Liver (tissue), 9 donors: Measurements from ENCODE around the gene CD200R1L. TPM values are rescaled to one million over a fixed set of nuclear protein-coding genes. Genes with fewer than 3 reads are reported as not detected.

ENCODE experiments used
- DNase-seq: peaks from one replicate; pipeline ENCODE4 v3.0.0-alpha.2; 2017; ENCODE audit warnings: low spot score
- H3K27ac ChIP-seq, 2 donors: one replicate each; pipeline ENCODE4 v1.7.0; 2013; ENCODE audit warnings: inconsistent platforms in 2 of 2, low read length in 2 of 2, control low read depth in 1 of 2, low read depth in 1 of 2, mild to moderate bottlenecking in 1 of 2
- H3K27me3 ChIP-seq, 4 donors: one replicate each; pipeline versions ENCODE4 v1.6.1 to v1.7.0; 2013; ENCODE audit warnings: low read length in 3 of 4, inconsistent platforms in 1 of 4, mild to moderate bottlenecking in 1 of 4, moderate library complexity in 1 of 4; ENCODE audit not compliant: control insufficient read depth in 4 of 4, insufficient read depth in 4 of 4
- H3K36me3 ChIP-seq, 4 donors: one replicate each; pipeline versions ENCODE4 v1.6.1 to v1.7.0; 2013; ENCODE audit warnings: low read length in 3 of 4, mild to moderate bottlenecking in 3 of 4, low read depth in 1 of 4, moderate library complexity in 1 of 4; ENCODE audit not compliant: control insufficient read depth in 4 of 4, insufficient read depth in 3 of 4
- H3K4me1 ChIP-seq, 4 donors: one replicate each; pipeline versions ENCODE4 v1.6.1 to v1.7.0; 2013; ENCODE audit warnings: low read length in 3 of 4, mild to moderate bottlenecking in 3 of 4, moderate library complexity in 1 of 4; ENCODE audit not compliant: control insufficient read depth in 4 of 4, insufficient read depth in 4 of 4
- H3K4me3 ChIP-seq, 3 donors: one replicate each; pipeline versions ENCODE4 v1.6.1 to v1.7.0; 2013; ENCODE audit warnings: low read length in 3 of 3, control low read depth in 1 of 3, low read depth in 1 of 3, mild to moderate bottlenecking in 1 of 3
- H3K9ac ChIP-seq, 2 donors: one replicate each; pipeline ENCODE4 v1.7.0; 2013; ENCODE audit warnings: low read length in 2 of 2, mild to moderate bottlenecking in 2 of 2, moderate library complexity in 2 of 2, control low read depth in 1 of 2, low read depth in 1 of 2
- H3K9me3 ChIP-seq, 4 donors: one replicate each; pipeline versions ENCODE4 v1.6.1 to v1.7.0; 2013; ENCODE audit warnings: low read length in 3 of 4; ENCODE audit not compliant: control insufficient read depth in 4 of 4
- ATF3 ChIP-seq: IDR thresholded peaks from 2 replicates; pipeline ENCODE4 v1.6.1; 2016; ENCODE audit warnings: antibody characterized with exemption
- CTCF ChIP-seq: fragments of 150-350 bp; IDR thresholded peaks from 2 replicates; pipeline ENCODE4 v1.5.1; 2017; ENCODE audit warnings: improper control_type of control experiment, low read depth, low read length; ENCODE audit not compliant: missing input control
- EGR1 ChIP-seq, 2 donors: IDR thresholded peaks; 2 replicates each; pipeline ENCODE4 v1.6.1; 2016 to 2018; ENCODE audit warnings: antibody characterized with exemption in 2 of 2, low read depth in 2 of 2
- FOXA1 ChIP-seq: IDR thresholded peaks from 2 replicates; pipeline ENCODE4 v1.6.1; 2016; ENCODE audit warnings: antibody characterized with exemption
- FOXA2 ChIP-seq: IDR thresholded peaks from 2 replicates; pipeline ENCODE4 v1.6.1; 2016; ENCODE audit warnings: antibody characterized with exemption
- GABPA ChIP-seq, 2 donors: IDR thresholded peaks in 1 of 2; conservative IDR thresholded peaks in 1 of 2; 2 replicates each; pipeline ENCODE4 v1.6.1; 2016; ENCODE audit warnings: antibody characterized with exemption in 2 of 2, mild to moderate bottlenecking in 1 of 2, moderate library complexity in 1 of 2
- HNF4A ChIP-seq, 2 donors: conservative IDR thresholded peaks; 2 replicates each; pipeline ENCODE4 v1.6.1; 2016; ENCODE audit warnings: antibody characterized with exemption in 2 of 2, mild to moderate bottlenecking in 2 of 2
- JUND ChIP-seq, 2 donors: IDR thresholded peaks; 2 replicates each; pipeline ENCODE4 v1.6.1; 2016; ENCODE audit warnings: antibody characterized with exemption in 2 of 2
- MAX ChIP-seq: IDR thresholded peaks from 2 replicates; pipeline ENCODE4 v1.6.1; 2016; ENCODE audit warnings: antibody characterized with exemption
- NR2F2 ChIP-seq: IDR thresholded peaks from 2 replicates; pipeline ENCODE4 v1.6.1; 2016; ENCODE audit warnings: antibody characterized with exemption
- RAD21 ChIP-seq, 2 donors: IDR thresholded peaks; 2 replicates each; pipeline ENCODE4 v1.6.1; 2016; ENCODE audit warnings: antibody characterized with exemption in 2 of 2, mild to moderate bottlenecking in 2 of 2
- REST ChIP-seq: IDR thresholded peaks from 2 replicates; pipeline ENCODE4 v1.6.1; 2016; ENCODE audit warnings: antibody characterized with exemption, mild to moderate bottlenecking
- RXRA ChIP-seq, 2 donors: IDR thresholded peaks; 2 replicates each; pipeline ENCODE4 v1.6.1; 2017 to 2018; ENCODE audit warnings: antibody characterized with exemption in 2 of 2, mild to moderate bottlenecking in 1 of 2
- SP1 ChIP-seq: IDR thresholded peaks from 2 replicates; pipeline ENCODE4 v1.6.1; 2018; ENCODE audit warnings: antibody characterized with exemption, mild to moderate bottlenecking
- TAF1 ChIP-seq: conservative IDR thresholded peaks from 2 replicates; pipeline ENCODE4 v1.6.1; 2016; ENCODE audit warnings: antibody characterized with exemption, mild to moderate bottlenecking
- YY1 ChIP-seq: IDR thresholded peaks from 2 replicates; pipeline ENCODE4 v1.6.1; 2016; ENCODE audit warnings: antibody characterized with exemption, mild to moderate bottlenecking
- ZBTB33 ChIP-seq: IDR thresholded peaks from 2 replicates; pipeline ENCODE4 v1.6.1; 2016; ENCODE audit warnings: antibody characterized with exemption
- WGBS: extraction: QIAGEN DNeasy Blood & Tissue Kit; methylation state at CpG from one replicate; pipeline ENCODE4 v1.1.7; 2013; 5-methylcytosine and 5-hydroxymethylcytosine counted together
- polyA plus RNA-seq, 2 donors: library from polyadenylated mRNA; stranded (reverse) in 1 of 2; unstranded in 1 of 2; fragments of 200-250 nt in 1 of 2; fragments of >200 nt in 1 of 2; fragmentation: Nextera tagmentation in 1 of 2; extraction: Ambion mirVana in 1 of 2; gene quantifications; one replicate each; pipeline versions ENCODE4 v1.2.1 to v1.2.3, GENCODE V29; 2013 to 2015
- total RNA-seq, 2 donors: library from RNA; depleted of rRNA; stranded (reverse); fragments of >200 nt; gene quantifications; one replicate each; pipeline ENCODE4 v1.2.3, GENCODE V29; 2014
- donor health status: healthy.
- donor health status: healthy.
- donor health status: healthy.
- donor health status: healthy.
- donor health status: healthy.

CD200R1L gene
- total and polyA plus RNA-seq, 4 donors: not detected

GRCh38 chr3:112807685-112808084 is 39.0 kb downstream of the CD200R1L start:
- no peaks in the 10 kb centered on the region for H3K36me3 ChIP-seq
- WGBS: 51% methylated on average over 4 of the region's 4 CpGs
- no peak overlapping the region for H3K4me3 ChIP-seq
- no peaks in the 10 kb centered on the region for H3K4me1 ChIP-seq
- no peak for DNase-seq
- no peak overlapping the region for H3K27ac ChIP-seq
- peaks cover 0 to 3% (median 0%) of the 10 kb centered on the region in 4 donors for H3K9me3 ChIP-seq
- no peak for TF ChIP-seq MAX
- TF ChIP-seq GABPA (IDR thresholded peaks at IDR 0.05 in 1 of 2, conservative IDR thresholded peaks at IDR 0.05 in 1 of 2): no peak
- no peak overlapping the region for H3K9ac ChIP-seq
- H3K27me3 ChIP-seq: no peaks in the 10 kb centered on the region

GRCh38 chr3:112806903-112807302 is 39.8 kb downstream of the CD200R1L start:
- Histone ChIP-seq H3K36me3 (no peaks in the 10 kb centered on the region), H3K9ac (no peak overlapping the region), H3K4me1 (no peaks in the 10 kb centered on the region), H3K27ac (no peak overlapping the region), H3K27me3 (no peaks in the 10 kb centered on the region), H3K9me3 (peaks cover 0 to 3% (median 0%) of the 10 kb centered on the region in 4 donors), H3K4me3 (no peak overlapping the region)
- WGBS: 67% methylated on average over 5 of the region's 5 CpGs
- TF ChIP-seq REST: no peak
- TF ChIP-seq NR2F2: no peak
- no peak for TF ChIP-seq FOXA1
- TF ChIP-seq HNF4A (conservative IDR thresholded peaks at IDR 0.05): no peak
- TF ChIP-seq SP1: no peak
- no peak for DNase-seq

GRCh38 chr3:112805126-112805525 is 41.5 kb downstream of the CD200R1L start:
- no peaks in the 10 kb centered on the region for H3K4me1 ChIP-seq
- H3K27me3 ChIP-seq: no peaks in the 10 kb centered on the region
- H3K9ac ChIP-seq: no peak overlapping the region
- no peak for TF ChIP-seq FOXA1
- TF ChIP-seq MAX: no peak
- TF ChIP-seq SP1: no peak
- TF ChIP-seq EGR1 (IDR thresholded peaks at IDR 0.05; ENCODE audit: low read depth in 2 of 2): no peak
- TF ChIP-seq GABPA (IDR thresholded peaks at IDR 0.05 in 1 of 2, conservative IDR thresholded peaks at IDR 0.05 in 1 of 2): no peak
- TF ChIP-seq ATF3: no peak
- TF ChIP-seq ZBTB33: no peak
- TF ChIP-seq TAF1: no peak
- TF ChIP-seq HNF4A (conservative IDR thresholded peaks at IDR 0.05): no peak
- no peak for TF ChIP-seq YY1
- no peak for TF ChIP-seq FOXA2
- TF ChIP-seq RXRA (IDR thresholded peaks at IDR 0.05): no peak
- TF ChIP-seq RAD21 (IDR thresholded peaks at IDR 0.05): no peak
- TF ChIP-seq NR2F2: no peak
- no peak for TF ChIP-seq JUND (IDR thresholded peaks at IDR 0.05)
- TF ChIP-seq CTCF: no peak
- H3K36me3 ChIP-seq: no peaks in the 10 kb centered on the region
- no peak overlapping the region for H3K27ac ChIP-seq
- DNase-seq: no peak
- WGBS: 94% methylated on average over 5 of the region's 5 CpGs
- H3K4me3 ChIP-seq: no peak overlapping the region
- peaks cover 0 to 3% (median 0%) of the 10 kb centered on the region in 4 donors for H3K9me3 ChIP-seq
